Retinal pigment epithelial cell (primary cell): ENCODE results near the gene DCDC1.
"Not testable (repeated sequence)": the region's sequence is repeated elsewhere in the genome, so short reads cannot be mapped to it uniquely, and the experiment has no call there.

ENCODE experiments used
- DNase-seq: peaks from one replicate; pipeline ENCODE4 v3.0.0-alpha.2; 2010; ENCODE audit warnings: low read depth
- H3K4me3 ChIP-seq: 2 replicates; pipeline ENCODE4 v1.5.1; 2011; ENCODE audit warnings: mild to moderate bottlenecking, low read length, control low read depth, moderate library complexity
- TF ChIP-seq, protein P1 (sequence below): conservative IDR thresholded peaks from 2 replicates; pipeline ENCODE4 v1.5.1; 2011; ENCODE audit warnings: low read depth, low read length, control low read depth, inconsistent platforms

The DCDC1 gene

DNA sequence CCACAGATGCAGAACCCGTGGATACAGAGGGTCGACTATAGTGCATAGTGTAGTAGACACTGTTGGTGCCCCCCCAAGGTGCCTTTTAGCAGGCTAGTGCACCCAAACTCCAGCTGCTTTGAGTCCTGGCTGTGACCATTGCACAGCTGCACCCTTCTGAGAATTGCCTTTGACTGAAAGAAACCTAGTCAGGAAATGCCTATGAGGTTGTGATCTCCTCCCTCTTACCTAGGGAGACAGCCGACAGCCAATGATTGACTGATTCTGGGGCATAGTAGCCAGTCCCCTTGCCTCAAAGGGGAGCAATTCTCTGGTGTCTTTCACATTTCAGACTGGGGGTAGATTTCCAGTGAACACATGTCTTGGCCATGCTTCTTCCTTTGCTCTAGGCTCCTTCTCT, 74.2 kb downstream of the DCDC1 start:
- no peak for DNase-seq
- H3K4me3 ChIP-seq: no peak overlapping the region
- TF ChIP-seq, protein P1, sequence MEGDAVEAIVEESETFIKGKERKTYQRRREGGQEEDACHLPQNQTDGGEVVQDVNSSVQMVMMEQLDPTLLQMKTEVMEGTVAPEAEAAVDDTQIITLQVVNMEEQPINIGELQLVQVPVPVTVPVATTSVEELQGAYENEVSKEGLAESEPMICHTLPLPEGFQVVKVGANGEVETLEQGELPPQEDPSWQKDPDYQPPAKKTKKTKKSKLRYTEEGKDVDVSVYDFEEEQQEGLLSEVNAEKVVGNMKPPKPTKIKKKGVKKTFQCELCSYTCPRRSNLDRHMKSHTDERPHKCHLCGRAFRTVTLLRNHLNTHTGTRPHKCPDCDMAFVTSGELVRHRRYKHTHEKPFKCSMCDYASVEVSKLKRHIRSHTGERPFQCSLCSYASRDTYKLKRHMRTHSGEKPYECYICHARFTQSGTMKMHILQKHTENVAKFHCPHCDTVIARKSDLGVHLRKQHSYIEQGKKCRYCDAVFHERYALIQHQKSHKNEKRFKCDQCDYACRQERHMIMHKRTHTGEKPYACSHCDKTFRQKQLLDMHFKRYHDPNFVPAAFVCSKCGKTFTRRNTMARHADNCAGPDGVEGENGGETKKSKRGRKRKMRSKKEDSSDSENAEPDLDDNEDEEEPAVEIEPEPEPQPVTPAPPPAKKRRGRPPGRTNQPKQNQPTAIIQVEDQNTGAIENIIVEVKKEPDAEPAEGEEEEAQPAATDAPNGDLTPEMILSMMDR: no peak

DNA sequence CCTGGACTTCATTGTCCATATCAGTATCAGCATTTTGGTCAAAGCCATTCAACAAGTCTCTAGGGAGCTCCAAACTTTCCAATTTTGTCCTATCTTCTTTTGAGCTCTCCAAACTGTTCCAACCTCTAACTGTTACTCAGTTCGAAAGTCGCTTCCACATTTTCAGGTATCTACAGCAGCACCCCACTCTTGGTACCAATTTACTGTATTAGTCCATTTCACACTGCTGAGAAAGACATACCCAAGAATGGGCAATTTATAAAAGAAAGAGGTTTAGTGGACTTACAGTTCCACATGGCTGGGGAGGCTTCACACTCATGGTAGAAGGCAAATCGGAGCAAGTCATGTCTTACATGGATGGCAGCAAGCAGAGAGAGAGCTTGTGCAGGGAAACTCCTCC, 96.0 kb downstream of the DCDC1 start:
- DNase-seq, H3K4me3 ChIP-seq: not testable (repeated sequence)

DNA sequence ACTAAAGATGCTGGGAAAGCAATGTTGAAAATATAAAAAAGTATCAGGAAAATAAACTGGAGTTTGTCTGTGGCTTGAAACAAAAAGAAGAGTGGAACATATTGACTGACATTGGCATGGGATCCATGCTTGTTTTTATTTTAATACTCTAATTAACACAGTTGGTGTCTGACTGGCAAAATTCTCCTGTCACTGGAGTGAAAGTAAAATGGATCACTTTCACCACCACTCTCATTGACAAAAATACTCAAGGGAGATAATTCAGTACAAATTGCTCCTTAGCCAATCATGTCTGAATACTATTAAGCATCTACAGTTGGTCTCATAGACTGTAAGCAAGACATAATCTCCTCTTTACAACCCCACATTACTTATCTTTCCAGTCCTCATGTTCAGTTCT, 101.8 kb downstream of the DCDC1 start:
- no peak overlapping the region for H3K4me3 ChIP-seq
- TF ChIP-seq, protein P1: no peak
- no peak for DNase-seq

DNA sequence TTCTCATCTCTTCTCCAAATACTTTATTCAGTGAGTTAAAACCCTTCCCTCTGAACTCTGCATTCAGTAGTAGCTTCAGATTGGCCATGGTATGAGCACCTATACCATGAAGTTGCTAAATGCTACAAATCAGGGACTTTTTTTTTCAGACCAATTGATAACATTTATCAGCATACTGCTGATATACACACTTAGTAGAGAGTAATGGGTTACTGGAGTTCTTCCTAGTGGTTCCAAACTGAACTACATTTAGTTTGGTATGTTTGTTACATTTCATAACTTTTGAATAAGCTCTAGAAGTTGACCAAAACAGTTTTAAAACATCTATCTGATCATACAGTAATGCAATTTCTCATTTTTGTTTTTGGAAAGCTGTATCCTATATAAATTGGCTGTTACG, 104.7 kb downstream of the DCDC1 start:
- DNase-seq: no peak
- TF ChIP-seq, protein P1: no peak
- no peak overlapping the region for H3K4me3 ChIP-seq

DNA sequence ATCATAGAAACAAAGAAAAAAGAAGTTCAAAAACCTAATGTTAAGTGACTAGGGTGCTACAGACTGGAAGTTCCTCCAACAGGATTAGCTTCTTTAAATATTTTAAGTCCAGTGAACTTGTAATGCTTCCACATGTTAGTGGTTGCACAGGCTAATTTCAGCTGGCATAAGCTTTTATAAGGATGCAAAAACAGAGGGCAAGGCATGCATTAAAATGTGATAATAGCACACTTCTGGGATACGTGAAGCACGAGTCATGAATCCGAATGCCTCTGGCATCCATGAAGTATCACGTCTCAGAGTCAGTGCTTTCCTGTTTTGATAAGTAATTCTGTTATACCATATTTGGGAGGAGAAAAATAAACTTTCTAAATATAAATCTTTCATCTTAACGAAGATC, 106.8 kb downstream of the DCDC1 start:
- peak; percentile 63 for DNase-seq
- TF ChIP-seq, protein P1: no peak
- H3K4me3 ChIP-seq: no peak overlapping the region

DNA sequence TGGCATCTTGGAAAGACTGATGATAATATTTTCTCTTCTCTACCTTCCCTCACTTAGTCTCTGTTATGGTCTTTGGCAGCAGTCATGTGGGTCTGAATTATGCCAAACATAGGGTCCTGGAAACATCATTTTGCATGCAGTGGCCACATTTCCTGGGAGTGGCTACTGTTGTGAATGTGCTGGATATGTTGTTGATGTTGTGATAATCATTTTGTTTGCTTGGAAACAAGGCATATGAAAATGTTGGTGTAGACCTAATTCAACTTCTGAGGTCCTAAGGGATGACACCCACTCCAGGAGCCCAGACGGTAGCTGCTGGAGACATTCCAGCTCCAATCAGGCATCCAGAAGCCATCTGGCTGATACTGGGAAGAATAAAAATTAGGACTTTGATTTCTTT, 109.7 kb downstream of the DCDC1 start:
- DNase-seq: no peak
- TF ChIP-seq, protein P1: no peak
- no peak overlapping the region for H3K4me3 ChIP-seq

DNA sequence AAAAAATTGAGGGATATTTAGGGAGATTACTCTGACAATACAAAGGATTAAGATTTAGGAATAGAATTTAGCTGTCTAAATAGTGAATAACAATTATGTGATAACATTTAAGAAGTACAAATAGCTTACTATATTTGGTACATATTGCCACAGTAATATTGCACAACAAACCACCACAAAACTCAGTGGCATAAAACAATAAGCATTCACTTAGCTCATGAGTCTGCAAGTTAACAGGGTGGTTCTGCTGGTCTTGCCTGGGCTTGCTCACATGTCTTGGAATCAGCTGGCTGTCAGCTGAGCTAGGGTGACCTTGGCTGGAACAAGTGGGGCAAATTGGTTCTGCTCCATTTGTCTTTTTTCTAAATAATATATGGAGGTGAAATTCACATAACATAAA, 115.1 kb downstream of the DCDC1 start:
- TF ChIP-seq, protein P1: no peak

DNA sequence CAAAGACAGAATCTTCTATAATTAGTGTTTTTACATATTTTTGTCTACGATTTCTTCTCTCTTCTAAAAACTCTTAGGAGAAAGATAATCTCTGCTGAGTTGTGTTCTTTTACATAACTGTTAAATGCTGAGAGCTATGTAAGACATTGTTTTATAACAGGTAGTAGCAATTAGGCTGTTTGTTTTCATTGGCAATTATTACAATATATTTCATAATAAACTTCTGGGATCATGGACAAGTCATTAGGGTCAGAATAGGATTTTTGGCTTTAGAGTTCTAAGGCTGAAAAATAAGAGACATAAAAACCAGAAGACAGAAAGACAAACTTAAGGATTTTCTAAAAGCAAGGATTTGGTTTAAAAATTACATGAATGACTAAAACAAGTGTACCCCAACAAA, 120.8 kb downstream of the DCDC1 start:
- no peak overlapping the region for H3K4me3 ChIP-seq
- TF ChIP-seq, protein P1: no peak
- no peak for DNase-seq

More for the DNA sequence above, 115.1 kb downstream of the DCDC1 start:
- no peak for DNase-seq
- no peak overlapping the region for H3K4me3 ChIP-seq
